ENCODE data around the gene PLSCR4. TPM values are rescaled to one million over a fixed set of nuclear protein-coding genes. Genes with fewer than 3 reads are reported as not detected.
A peak's percentile ranks its signal among the peaks of the same experiment; 100 is the strongest.

PLSCR4 gene
- total RNA-seq, 1 donor from 2014 or later, result 1,169 TPM

DNA sequence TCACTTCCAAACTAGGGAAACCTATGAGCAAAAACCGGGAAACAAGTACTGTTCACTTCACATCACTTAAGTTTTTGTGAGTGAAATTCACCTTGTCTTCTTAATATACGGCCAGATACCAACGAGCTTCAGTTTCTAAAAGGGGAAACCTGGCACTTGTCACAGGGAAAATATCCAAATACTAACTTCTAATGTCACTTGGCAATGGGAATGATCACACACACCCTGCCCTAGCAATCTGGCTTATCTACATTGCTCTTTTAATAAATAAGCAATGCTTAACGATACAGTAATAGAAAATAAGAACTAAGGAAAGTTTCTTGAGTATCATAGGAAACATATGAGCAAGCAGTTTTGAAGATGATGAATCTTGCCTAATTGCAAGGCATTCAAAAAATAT is 55.3 kb downstream of the PLSCR4 start:
- DNase-seq (ENCODE audit: low read depth in 2 of 2), result no peak

DNA sequence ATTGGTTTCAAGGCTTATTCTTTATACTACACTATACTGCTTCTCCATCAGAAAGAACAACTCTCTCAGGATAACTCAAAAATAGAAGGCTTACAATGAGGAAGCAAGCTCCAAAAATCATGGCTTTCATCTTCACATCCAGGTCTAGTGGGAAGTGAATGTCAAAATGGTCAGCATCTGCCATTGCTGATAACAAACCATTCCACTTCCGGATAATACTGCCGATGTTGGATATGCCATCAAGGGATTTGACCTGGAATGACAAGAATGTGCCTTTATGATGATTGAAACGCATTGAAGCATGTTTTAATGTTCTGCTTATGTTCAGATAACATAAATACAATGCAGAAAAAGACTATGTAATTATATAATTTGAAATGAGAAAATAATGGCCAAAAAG is 55.9 kb downstream of the PLSCR4 start:
- peak; percentile 78 to 96 for DNase-seq (ENCODE audit: low read depth in 2 of 2)

DNA sequence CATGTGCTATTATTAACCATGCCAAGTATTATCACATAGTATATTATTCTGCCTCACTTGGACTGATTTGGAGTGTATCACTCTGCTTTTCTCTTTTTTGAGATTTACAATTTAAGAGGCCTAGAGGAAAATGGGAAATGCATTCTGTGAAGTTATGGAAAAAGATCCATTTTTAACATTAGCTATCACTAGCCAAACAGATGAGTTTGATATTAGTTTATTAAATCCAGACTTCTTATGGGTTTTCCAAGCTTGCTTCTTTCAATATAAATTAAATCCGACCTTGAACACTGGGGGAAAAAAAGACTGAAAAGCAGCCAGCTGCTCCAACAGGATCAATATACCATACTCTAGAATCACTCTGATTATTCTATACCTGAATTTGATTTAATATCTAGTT is 59.9 kb downstream of the PLSCR4 start:
- no peak for DNase-seq (ENCODE audit: low read depth in 2 of 2)

DNA sequence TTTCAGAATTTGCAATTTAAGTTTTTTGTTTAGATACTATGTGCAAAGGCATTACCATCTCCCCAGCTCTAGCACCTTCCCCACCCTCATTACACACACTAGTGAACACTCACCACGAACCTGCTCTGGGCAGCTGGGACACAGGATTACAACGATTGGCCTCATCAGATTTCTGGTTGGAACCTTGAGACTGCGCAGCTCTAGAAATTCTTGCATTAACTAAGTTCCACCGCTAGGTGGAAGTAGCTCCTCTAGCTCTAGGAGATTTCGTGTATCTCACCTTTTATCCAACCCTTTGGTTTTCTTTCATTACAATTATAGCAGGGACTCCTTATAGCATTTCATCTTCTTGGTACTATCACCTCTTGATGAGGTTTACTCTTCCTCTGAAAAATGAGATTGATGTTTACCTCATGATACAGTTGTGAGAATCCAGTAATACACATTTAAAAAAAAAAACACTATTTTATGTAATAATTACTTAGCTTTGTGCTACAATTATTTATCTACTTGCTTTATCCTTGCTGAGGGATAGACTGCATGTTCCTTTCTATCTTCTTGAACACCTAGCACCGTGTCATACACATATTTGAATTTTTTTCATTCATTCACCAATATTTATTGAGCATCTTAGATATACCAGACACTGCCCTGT is 61.3 kb downstream of the PLSCR4 start:
- DNase-seq (ENCODE audit: low read depth in 2 of 2), result peak in 1 of 2 donors; percentile 68

DNA sequence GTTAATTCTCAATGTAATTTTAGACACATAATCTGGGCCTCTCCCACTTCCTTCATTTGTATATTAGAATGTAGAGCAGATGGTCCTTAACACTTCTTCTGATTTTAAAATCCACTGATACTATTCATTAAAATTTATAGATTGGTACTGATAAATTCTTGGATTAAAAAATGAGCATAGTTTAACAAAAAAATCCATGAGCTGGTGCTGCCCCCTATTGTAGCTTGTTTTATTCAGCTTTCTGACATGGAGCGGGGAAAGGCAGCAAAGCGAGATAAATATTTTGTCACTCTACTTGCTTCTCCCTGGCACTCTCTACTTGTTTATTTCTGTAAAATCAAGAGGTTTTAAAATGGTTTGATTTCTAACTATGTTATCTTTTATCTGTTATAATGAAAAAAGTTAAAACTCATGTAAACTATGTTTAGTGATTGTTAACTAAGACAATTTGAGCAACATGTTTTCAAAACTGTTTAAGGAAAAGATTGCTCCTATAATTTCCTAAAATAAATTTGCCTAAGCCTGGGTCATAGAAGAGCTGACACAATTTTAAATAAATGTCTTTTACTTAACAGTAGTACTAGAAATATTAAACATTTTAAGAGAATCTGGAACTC is 63.5 kb downstream of the PLSCR4 start:
- DNase-seq (ENCODE audit: low read depth in 2 of 2), result peak in 1 of 2 donors; percentile 49

DNA sequence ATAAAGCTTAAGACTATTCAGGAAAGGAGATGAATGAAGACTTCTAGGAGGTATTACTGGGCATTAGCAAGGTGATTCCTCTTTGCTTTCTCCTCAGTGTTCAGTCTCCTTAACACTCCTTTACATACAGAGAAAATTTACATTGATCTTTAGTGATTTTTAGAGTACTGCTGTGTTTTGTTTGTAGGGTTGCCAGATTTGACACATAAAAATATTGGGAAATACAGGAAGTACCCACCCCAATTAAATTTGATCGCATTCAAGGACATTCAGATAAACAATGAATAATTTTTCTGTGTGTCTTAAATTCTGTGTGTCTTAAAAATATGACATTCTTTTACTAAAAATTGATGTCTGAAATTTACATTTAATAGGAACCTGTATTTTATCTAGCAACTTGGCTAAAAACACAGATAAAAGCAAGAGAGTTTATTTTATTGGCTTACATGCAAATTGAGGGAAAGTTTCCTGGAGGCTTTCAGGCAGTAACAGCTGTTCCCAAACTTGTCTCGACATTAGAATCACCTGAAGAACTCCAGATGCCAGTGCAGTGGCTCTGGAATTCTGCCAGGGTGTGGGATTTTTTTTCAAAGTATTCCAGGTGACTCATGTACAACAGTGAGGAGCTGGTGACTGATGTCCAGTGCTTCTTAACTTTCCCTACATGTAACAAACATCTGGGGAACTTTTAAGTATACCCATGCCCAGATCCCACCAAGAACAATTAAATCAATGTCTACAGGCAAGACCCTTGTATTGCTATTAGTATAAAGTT is 66.5 kb downstream of the PLSCR4 start:
- DNase-seq (ENCODE audit: low read depth in 2 of 2), result peak in 1 of 2 donors; percentile 50

DNA sequence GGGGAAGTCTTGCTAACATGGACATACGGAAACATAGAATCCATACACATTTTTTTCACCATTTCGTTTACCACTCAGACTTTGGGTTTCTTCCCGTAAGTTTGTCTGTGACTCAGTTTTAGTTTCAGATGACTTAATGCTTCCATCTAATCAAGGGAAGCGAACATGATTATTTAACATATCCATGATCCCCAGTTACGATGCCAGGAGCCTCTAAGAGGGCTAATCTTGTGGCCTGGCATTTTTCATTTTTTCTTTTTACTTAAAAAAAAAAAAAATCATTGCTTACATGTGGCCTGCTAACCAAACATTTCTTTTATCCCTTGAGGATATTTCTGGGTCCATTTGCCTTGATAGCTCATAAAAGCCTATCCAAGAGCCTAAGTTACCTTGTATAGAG is 69.7 kb downstream of the PLSCR4 start:
- no peak for DNase-seq (ENCODE audit: low read depth in 2 of 2)

DNA sequence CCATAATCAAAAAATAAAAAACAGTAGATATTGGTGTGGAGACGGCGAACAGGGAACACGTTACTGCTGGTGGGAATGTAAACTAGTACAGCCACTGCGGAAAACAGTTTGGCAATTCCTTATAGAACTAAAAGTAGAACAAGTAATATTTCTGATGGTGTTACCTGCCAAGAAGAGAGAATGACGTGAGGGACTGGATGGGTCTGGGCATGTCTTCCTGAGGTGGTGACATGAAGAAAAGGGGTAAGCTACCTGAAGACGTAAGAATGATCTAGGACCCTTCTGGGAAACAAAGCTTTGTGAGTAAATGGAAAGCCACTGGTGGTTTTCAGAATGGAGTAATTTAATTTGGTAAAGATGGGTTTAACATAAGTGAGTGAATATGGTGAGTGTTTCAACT is 70.5 kb downstream of the PLSCR4 start:
- DNase-seq (ENCODE audit: low read depth in 2 of 2), result no peak

DNA sequence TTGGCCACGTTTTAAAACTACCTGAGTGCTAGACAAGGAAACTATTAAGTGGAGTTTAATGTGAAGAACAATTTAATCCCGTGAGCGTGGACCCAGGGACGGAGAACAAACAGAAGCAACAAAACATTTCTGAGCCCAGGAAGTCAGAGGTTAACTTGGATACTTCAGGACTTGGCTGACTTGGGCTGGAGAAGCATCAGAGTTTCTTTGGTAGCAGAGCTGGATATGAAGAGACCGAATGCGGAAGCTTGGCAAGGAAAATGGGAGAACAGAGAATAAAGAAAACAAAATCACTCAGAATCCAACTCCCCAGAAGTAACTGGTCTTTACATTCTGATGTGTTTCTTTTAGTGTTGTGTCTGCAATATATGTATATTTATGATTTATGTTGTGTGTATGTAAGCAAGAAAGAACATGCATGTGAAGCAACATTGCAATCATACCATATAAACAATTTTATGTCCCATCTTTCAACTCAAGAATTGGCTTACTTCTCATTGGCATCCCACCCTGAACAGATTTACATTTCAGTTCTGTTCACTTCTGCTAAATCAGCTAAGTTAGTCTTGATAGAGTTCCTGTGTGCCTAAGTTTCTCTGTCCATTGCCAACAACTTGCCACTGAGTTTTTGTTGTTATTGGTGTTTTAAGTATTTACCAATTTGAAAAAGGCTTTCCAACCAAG is 72.8 kb downstream of the PLSCR4 start:
- no peak for DNase-seq (ENCODE audit: low read depth in 2 of 2)

DNA sequence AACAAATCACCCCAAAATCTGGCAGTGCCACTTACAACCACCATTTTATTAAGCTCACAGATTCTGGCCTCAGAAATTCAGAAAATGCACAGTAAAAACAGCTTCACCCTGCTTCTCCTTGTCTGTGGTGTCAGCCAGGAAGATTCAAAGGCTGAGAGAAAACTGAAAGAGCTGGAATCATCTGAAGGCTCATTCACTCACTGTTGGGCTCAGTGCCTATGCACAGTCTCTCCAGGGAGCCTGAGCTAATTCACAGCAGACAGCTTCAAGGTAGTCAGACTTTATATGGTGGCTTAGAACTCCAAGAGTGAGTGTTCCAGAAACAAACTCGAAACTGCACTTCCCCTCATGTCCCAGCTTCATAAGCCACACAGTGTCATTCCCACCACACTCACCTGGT is 73.4 kb downstream of the PLSCR4 start:
- peak in 1 of 2 donors; percentile 34 for DNase-seq (ENCODE audit: low read depth in 2 of 2)

DNA sequence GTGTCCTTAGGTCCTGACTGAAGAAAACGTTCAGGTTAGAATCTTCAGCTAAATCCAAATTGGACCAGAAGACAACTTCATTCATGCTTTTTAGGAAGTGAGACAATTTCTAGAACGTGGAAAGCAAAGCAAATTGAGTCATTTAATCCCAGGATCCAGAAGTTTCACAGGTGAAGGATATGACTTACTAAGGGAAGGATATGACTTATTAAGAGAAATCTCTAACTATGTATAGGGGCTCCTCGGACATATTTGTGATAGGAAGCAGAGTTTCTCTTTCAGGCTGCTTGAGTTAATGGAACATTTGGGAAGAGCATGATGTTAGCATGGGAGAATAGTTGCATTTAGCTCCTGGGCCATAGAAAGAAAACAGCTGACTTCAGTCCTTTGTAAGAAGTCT is 73.8 kb downstream of the PLSCR4 start:
- DNase-seq (ENCODE audit: low read depth in 2 of 2), result peak in 1 of 2 donors; percentile 91

DNA sequence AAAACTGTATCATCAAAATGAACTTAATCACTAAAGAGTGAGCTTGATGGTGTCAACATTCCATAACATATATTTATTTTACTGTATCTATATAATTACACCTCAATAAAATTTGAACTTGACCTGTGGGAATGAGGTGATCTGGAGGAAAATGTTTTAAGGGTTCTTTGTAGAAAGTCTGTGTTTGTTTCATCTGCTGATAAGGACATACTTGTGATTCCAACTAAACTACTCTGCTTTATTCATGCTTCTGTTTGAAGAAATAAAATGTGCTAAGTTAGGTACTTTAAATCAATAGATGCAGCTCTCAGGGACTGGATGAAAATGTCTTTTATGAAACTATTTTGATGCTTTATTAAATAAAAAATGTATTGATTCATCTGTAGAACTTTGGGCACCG is 78.3 kb downstream of the PLSCR4 start:
- no peak for DNase-seq (ENCODE audit: low read depth in 2 of 2)

DNA sequence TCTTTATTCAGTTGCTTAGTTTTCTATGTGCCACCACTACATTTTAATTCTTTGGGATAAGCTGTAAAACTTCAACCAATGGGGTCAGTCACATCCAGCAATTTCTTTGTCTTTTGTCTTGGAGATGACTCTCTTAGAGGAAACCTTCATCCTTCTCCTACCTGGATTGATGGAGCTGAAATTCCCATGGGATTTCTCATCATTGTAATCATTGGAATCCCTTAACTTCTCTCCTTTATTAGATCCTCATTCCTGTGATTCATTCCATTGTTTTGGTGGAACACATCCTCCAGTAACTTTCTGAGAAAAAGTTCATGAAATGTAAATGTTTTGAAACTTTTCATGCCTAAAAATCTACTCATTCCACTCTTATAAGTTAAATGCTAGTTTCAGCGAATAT is 80.3 kb downstream of the PLSCR4 start:
- DNase-seq (ENCODE audit: low read depth in 2 of 2), result no peak

DNA sequence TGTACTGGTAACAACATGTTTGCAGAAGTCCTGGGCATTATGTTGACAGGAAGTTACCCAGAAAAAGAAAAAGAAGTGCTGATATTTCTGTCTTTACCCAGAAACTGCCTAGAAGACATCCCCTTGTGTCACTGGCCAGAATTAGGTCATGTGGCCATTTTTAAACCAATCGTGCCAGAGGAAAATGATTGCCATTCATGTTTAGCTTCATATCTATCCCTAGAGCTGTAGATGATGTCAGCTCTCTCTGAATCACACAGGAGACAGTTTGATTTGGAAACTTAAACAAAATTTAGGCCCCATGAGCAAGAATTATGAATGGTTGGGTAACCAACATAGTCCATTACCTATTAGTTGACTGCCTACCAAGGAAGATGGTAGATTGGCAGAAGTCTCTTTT is 81.0 kb downstream of the PLSCR4 start:
- peak in 1 of 2 donors; percentile 66 for DNase-seq (ENCODE audit: low read depth in 2 of 2)

DNA sequence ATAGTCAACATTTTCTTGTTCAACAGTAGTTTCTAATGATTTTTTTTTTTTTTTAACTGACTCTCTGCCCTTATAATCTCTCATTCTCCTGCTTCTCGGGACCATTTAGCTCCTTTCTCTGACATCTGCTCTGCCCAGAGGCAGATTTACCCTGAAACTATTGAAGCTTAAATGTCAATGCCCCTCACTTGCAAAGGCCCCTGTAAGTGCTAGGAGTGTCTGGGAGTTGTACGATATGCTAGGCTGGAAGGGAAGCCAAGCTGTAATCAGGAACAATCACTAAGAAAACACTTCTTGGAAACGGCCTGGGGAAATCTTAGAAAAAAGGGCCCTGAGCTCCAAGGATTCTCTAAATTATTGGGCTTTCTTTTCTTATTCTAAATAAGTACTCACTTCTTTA is 84.1 kb downstream of the PLSCR4 start:
- peak in 1 of 2 donors; percentile 57 for DNase-seq (ENCODE audit: low read depth in 2 of 2)

DNA sequence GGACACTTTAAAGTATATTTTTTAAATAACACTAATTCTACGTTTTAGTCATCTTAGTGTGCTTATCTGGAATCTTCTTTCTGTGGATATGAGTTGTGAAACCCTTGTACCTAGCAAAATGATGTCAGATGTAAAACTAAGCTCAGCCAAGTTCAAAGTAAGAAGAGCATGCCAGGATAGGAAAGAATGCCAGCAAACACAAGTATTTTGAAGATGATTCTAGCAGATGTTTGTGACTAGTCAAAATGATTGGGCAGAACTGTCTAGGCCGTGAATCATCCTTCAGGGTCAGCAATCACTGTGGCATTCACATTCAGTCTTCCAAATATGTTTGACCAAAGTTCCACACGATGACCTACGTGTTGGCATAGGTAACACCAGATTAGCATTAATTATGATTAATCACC is 84.5 kb downstream of the PLSCR4 start:
- DNase-seq (ENCODE audit: low read depth in 2 of 2), result peak in 1 of 2 donors; percentile 60

DNA sequence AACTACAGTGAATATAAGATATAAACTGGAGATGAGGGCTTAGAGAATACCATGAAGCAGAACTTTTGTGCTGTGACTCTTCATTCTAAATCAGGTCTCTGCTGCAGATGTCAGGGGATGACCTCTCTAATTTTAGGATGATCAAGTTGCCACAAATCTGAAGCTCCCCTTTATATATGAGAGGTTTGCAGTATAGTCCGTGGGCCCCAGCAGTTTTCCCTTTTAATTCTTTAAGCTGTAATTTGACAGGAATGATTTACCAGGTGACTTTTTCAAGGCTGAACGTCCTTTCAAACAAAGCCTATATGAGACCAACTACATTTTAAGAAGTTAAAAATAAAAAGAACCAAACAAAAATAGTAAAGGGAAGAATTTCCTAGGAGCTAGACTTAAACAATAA is 85.0 kb downstream of the PLSCR4 start:
- DNase-seq (ENCODE audit: low read depth in 2 of 2), result no peak

DNA sequence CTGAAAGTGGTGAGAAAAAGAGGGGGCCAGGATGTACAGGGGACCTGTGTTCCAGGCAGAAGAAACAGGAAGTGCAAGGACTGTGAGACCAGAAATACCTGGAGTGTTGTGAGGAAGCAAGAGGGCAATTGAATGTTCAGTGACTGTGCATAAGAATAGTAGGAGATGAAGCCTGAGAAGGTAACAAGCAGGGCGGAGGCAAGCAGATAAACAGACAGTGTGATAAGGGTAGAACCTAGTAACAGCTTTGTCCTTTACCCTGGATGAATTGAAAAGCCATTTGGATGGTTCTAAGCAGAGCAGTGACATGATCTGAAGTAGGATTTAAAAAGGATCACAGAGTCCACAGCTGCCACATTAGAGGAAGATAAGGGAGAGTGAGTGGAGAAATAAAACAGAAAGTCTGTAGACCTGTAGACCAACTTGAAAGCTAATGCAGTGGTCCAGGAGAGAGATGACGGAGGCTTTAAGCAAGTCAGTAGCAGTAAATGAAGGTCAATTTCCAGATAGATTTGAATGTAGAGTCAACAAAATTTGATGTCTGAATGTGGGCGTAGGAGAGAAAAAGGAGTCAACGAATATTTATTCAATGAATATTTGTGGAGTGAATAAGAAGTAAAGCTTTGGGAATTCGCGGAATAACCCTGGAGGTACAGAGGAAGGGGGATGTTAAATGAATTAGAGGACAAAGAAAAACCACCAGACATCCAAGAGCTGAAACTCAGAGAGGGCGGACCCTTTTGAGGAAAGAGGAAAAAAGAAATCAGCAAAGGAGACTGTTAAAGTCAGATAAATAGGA is 85.7 kb downstream of the PLSCR4 start:
- DNase-seq (ENCODE audit: low read depth in 2 of 2), result no peak

DNA sequence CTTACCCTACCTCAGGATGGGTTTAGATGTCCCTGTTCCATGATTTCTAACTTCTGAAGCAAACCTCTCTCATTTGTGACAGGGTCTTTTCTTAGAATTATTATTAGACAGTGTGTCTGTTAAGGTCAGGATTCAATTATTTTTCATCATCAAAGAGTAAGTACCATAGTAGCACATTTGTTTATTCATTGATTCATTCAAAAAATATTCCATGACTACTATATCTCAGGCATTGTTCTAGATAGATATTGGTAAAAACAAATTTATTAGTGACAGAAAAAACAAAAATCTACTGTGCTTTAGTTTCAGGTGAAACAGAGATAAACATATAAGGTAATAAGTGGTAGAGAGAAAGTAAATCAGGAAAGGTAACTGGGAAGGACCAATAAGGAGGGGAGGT is 86.4 kb downstream of the PLSCR4 start:
- DNase-seq (ENCODE audit: low read depth in 2 of 2), result no peak

DNA sequence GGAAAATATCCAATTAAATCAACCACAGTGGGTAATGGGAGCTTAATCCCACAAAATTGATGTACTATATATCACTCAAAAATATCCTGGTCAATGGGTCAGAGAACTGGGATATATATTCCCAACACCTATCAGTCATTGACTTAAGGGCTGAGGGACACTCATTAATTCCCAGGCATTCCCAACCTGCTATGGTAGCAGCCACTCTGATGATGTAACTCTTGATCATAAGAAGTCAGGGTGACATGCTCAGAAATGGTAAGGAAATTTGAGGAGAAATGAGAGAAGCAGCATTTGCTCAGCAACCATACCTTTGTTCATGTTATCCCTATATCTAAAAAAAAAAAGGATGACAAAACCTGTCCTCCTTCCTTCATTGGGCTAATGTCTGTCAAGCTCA is 86.8 kb downstream of the PLSCR4 start:
- no peak for DNase-seq (ENCODE audit: low read depth in 2 of 2)

DNA sequence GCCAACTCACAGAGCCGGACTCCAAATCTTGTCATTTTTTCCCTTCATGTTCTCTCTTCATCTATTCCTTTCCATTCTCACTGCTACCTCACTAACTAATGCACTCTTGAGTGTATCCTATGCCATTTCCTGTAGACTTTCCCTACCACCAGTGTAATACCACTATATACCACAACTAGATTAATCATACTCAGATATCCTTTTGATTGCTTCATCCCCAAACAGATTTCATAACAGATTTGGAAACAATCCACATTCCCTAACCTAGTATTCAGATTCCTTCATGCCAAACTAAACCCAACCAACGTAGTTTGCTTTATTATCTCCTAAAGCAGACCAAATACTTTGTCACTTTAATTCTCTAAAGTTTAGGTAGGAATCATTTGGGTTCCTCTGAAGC is 87.3 kb downstream of the PLSCR4 start:
- DNase-seq (ENCODE audit: low read depth in 2 of 2), result peak; percentile 83 to 85

Data from lung microvascular endothelial cell (primary cell).